Hematopoietic multipotent progenitor cell treated with erythropoietin and hydrocortisone succinate and interleukin-3 and kit ligand, for 17 days (in vitro differentiated cells): Measurements from ENCODE around the gene CYBC1.
"Not testable (repeated sequence)": the region's sequence is repeated elsewhere in the genome, so short reads cannot be mapped to it uniquely, and the experiment has no call there.

Experiments used
- DNase-seq: peaks from one replicate; pipeline ENCODE4 v3.0.0-alpha.2; 2015; ENCODE audit warnings: low spot score

The CYBC1 gene

GRCh38 chr17:82434216-82434565 lies 16.4 kb downstream of the CYBC1 start:
- DNase-seq: no peak

GRCh38 chr17:82433560-82434215 lies 16.9 kb downstream of the CYBC1 start:
- no peak for DNase-seq

GRCh38 chr17:82432017-82432416 lies 18.5 kb downstream of the CYBC1 start:
- no peak for DNase-seq

- DNase-seq: no peak
These were observed 20.7 kb downstream of the CYBC1 start for GRCh38 chr17:82429824-82430223.

- no peak for DNase-seq
These were observed 22.0 kb downstream of the CYBC1 start for GRCh38 chr17:82428546-82428945.

- no peak for DNase-seq
These were observed 25.7 kb downstream of the CYBC1 start for GRCh38 chr17:82424863-82425159.

- peak; percentile 75 for DNase-seq
These were observed 26.3 kb downstream of the CYBC1 start for GRCh38 chr17:82424001-82424862.

- peak; percentile 60 for DNase-seq
These were observed 31.0 kb downstream of the CYBC1 start for GRCh38 chr17:82419540-82419939.

- DNase-seq: peak; percentile 94
These were observed 32.3 kb downstream of the CYBC1 start, which contains the start of the genes HEXD and OGFOD3 for GRCh38 chr17:82418001-82418986. HEXD (plus strand) TSS chr17:82418347; CDS start chr17:82419800, 1,453 bp downstream. OGFOD3 (minus strand) TSS chr17:82418586; CDS start chr17:82418485, 101 bp downstream.

GRCh38 chr17:82416771-82417170 lies 33.8 kb downstream of the CYBC1 start:
- DNase-seq: no peak

GRCh38 chr17:82416264-82416663 lies 34.3 kb downstream of the CYBC1 start:
- DNase-seq: no peak

- DNase-seq: no peak
These were observed 34.8 kb downstream of the CYBC1 start for GRCh38 chr17:82415786-82416185.

GRCh38 chr17:82415336-82415735 lies 35.2 kb downstream of the CYBC1 start:
- DNase-seq: no peak

- DNase-seq: peak; percentile 62
These were observed 35.8 kb downstream of the CYBC1 start for GRCh38 chr17:82414548-82415281.

GRCh38 chr17:82412535-82413520 lies 37.7 kb downstream of the CYBC1 start:
- no peak for DNase-seq

- DNase-seq: not testable (repeated sequence)
These were observed 38.5 kb downstream of the CYBC1 start for GRCh38 chr17:82412081-82412480.

- no peak for DNase-seq
These were observed 39.0 kb downstream of the CYBC1 start for GRCh38 chr17:82411396-82412053.

GRCh38 chr17:82410014-82410716 lies 40.4 kb downstream of the CYBC1 start:
- no peak for DNase-seq

- no peak for DNase-seq
These were observed 41.6 kb downstream of the CYBC1 start for GRCh38 chr17:82408938-82409318.
